Right lobe of liver (tissue), 4 donors: ENCODE measurements around the gene DCTN1.

Experiments used
- CTCF ChIP-seq, 4 donors: fragments of 200-600 bp in 3 of 4; fragments of 450-650 bp in 1 of 4; IDR thresholded peaks; one replicate each; pipeline versions ENCODE4 v1.5.1 to v1.8.0; 2016 to 2022; ENCODE audit warnings: antibody characterized with exemption in 4 of 4, mild to moderate bottlenecking in 2 of 4
- POLR2A ChIP-seq: fragments of 450-650 bp; IDR thresholded peaks from one replicate; pipeline ENCODE4 v1.6.1; 2017; ENCODE audit warnings: antibody characterized with exemption, mild to moderate bottlenecking
- donor health status: DM: no; HTN: no; CAD: no.
- donor health status: DM: no; HTN: no; CAD: no.
- donor health status: DM: no; HTN: yes; CAD: no.

DNA sequence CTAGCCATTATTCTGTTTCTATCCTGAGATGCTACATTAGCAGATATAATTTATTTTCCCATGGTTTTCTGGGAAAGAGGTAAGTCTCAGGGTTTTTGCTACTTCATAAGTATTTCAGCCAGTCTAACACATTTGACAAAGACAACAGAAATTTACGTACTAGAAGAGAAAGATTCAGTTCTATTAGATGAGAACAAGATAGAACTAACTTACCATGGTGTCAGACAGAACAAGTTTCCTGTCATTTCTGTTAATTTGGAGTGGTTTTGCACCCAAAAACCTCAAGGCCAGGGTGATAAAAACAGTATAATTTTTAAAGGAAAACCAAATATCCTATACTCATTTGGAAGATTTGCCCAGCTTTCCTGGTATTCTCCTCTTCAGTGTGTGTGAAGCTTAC lies 52.5 kb downstream of the DCTN1 start:
- TF ChIP-seq CTCF (IDR thresholded peaks at IDR 0.05) (no peak), POLR2A (no peak)
